ENCODE data around the gene MYH9.
"Not testable (repeated sequence)": the region's sequence is repeated elsewhere in the genome, so short reads cannot be mapped to it uniquely, and the experiment has no call there.

Gene MYH9
- 2,514 to 2,687 reads per million in 2 donors for total RNA-seq

- DNase-seq = peak; percentile 98 to 100 (median 99)
Measured at GRCh38 chr22:36387959-36388726, at the start of gene MYH9. Gene MYH9, minus strand, starts transcription at chr22:36387967. Its CDS starts 38,731 bp downstream, at chr22:36349236.

GRCh38 chr22:36435516-36436415 is 48.0 kb upstream of the MYH9 start:
- DNase-seq = peak; percentile 19 to 88 (median 64)

DNA sequence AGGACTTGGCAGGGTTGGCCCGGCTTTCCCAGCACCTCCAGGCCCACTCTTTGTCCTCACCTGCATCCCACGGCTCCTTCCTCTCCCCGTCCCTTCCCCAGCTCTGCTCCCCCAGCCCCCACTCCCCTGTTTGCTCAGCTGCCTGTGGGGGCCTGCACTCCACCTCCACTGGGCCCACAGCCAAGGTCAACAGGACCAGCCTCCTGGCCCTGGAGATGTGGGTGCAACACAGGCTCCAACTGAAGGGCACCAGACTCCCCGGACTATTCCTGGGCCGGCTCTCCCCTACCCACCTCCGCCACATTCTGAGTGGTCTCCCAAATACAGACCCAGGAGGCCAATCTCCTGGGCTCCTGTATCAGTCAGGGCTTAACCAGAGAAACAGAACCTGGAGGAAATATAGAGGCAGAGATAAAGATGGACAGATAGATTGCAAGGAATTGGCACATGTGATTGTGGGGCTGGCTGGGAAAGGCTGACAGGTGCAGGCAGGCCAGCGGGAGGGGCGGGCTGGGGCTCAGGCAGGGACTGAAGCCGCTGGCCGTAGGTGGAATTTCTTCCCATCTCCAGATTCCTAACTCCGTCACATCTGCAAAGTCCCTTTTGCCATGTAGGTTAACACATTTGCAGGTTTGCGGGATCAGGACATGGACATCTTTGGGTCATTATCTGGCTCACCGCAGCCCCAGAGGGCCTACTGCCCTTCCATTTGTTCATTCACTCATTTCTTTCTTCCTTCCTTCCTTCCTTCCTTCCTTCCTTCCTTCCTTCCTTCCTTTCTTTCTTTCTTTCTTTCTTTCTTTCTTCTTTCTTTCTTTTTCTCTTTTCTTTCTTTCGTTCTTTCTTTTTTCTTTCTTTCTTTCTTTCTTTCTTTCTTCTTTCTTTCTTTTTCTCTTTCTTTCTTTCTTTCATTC is 45.8 kb upstream of the MYH9 start:
- DNase-seq = no peak

- DNase-seq = no peak
Measured at GRCh38 chr22:36432592-36433317, 45.0 kb upstream of the MYH9 start.

DNA sequence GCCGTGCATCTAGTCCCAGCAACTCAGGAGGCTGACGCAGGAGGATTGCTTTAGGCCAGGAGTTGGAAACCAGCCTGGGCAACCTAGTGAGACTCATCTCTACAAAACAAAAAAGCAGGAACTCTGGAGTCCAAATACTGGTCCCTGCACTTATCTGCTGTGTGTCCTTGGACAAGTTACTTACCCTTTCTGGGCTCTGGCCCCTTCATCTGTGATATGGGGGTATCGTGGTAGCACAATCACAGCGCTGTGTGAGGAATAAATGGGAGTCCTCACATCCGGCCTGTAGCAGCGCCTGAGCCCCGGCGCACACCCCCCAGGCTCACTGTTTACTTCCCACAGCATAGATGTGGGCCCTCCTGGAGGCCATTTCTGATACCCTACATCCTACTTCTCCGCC is 44.2 kb upstream of the MYH9 start:
- no peak for DNase-seq

GRCh38 chr22:36430863-36431262 is 43.1 kb upstream of the MYH9 start:
- no peak for DNase-seq

GRCh38 chr22:36427952-36428351 is 40.2 kb upstream of the MYH9 start:
- not testable (repeated sequence) for DNase-seq

DNA sequence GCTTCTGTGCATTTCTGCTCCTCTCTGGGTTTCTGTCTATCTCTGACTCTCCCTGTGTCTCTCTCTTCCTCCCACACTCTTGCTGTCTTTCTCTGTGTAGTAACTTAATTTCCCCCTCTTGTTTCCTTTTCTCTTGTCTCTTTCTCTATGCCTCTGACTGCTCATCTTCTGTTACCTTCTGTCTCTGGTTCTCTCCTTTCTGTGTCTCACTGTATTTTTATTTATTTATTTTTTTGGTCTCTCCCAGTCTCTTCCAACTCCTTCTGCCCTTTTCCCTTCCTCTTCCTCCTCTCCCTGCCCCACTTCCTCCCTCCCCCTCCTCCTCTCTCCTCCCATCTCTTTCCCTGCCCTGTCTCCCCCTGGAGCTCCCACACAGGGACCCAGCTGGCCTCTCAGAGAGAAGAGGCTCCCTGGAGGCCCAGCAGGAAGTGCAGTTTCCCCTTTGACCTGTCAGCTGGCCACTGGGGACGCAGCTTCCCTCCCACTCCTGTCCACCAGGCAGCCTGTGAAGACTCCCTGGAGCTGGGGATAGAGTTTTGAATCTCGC is 38.3 kb upstream of the MYH9 start:
- DNase-seq = no peak

DNA sequence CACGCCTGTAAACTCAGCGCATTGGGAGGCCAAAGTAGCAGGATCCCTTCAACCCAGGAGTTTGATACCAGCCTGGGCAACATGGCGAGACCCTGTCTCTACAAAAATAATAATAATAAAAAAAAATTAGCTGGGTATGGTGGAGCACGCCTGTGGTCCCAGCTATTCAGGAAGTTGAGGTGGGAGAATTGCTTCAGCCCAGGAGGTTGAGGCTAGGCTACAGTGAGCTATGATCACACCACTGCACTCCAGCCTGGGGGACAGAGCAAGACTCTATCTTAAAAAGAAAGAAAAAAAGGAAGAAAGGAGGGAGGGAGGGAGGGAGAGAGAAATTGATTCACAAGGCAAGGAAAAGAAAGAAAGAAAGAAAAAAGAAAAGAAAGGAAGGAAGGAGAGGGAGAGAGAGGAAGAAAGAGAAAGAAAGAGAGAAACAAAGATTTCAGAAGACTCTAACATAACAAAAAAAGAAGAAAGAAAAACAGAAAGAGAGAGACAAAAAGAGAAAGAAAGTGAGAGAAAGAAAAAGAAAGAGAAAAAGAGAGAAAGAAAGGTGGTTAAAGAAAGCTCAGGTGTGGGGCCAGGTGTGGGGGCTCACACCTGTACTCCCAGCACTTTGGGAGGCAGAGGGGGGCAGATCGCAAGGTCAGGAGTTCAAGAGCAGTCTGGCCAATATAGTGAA is 37.3 kb upstream of the MYH9 start:
- no peak for DNase-seq

GRCh38 chr22:36424466-36424865 is 36.7 kb upstream of the MYH9 start:
- DNase-seq = not testable (repeated sequence)

DNA sequence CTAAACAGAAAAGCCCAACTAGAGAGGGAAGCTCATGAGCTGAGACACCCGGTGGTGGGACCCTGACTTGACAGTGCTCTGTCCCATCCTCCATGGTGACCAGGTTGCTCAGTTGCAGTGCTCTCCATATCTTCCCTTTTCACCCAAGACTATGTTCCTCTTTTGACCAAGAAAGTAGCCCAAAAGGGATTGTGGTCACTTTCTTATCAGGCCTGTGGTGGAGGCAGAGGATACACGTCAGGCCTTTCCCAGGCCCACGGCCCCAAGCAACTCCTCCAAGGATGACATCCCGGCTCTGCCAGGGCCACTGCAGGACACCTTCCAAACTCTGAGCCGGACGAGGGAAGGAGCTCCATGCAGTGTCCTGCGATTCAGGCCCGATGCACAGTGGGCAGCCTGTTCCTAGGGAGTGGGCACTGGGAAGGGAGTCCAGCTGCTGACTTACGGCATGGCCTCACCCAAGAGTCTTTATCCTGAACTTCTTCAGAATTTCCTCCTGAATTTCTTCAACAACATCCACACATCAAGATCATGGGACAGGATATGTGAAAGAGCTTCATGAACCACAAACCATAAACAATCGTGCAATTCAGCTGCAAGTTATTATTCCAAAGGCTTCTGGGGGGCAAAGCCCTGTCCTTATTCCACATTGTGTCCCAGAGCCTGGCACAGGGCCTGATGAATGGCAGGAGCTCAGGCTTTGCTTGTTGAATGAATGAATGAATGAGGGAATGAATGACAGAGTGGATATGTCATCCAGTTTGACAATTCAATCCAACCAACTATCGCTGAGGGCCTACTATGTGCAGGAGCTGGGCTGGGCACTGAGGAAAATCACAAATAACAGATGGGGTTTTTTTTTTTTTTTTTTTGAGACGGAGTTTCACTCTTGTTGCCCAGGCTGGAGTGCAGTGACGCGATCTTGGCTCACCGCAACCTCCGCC is 36.0 kb upstream of the MYH9 start:
- DNase-seq = no peak

- no peak for DNase-seq
Measured at GRCh38 chr22:36422287-36423014, 34.7 kb upstream of the MYH9 start.

DNA sequence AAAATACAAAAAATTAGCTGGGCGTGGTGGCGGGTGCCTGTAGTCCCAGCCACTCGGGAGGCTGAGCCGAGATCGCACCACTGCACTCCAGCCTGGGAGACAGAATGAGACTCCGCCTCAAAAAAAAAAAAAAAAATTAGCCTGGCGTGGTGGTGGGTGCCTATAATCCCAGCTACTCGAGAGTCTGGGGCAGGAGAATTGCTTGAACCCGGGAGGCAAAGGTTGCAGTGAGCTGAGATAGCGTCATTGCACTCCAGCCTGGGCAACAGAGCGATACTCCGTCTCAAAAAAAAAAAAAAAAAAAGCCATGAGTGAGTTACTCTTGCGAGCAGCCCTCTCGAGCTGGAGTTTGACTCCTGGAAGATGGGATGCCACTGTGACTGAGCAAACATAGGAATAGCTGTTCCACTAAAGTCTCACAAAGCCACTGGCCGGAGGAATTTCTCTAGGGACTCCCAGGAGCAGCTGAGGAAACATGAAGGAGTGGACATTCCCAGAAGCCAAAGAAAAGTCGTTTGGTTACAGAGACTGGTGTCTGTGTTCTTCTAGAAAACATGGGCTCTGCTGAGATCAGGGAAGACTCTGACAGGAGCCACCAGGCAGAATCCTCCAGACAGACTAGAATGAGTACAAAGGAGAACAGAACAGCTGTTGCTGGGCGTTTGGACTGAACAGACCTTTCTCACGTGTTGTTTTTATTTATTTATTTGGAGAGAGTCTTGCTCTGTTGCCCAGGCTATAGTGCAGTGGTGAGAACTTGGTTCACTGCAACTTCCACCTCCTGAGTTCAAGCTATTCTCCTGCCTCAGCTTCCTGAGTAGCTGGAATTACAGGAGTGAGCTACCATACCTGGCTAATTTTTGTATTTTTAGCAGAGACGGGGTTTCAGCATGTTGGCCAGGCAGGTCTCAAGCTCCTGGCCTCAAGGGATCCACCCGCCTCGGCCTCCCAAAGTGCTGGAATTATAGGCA is 32.4 kb upstream of the MYH9 start:
- DNase-seq = no peak

- DNase-seq = peak in 1 of 5 experiments; percentile 53
Measured at GRCh38 chr22:36419177-36419911, 31.6 kb upstream of the MYH9 start.

- DNase-seq = no peak
Measured at GRCh38 chr22:36417281-36417686, 29.5 kb upstream of the MYH9 start.

DNA sequence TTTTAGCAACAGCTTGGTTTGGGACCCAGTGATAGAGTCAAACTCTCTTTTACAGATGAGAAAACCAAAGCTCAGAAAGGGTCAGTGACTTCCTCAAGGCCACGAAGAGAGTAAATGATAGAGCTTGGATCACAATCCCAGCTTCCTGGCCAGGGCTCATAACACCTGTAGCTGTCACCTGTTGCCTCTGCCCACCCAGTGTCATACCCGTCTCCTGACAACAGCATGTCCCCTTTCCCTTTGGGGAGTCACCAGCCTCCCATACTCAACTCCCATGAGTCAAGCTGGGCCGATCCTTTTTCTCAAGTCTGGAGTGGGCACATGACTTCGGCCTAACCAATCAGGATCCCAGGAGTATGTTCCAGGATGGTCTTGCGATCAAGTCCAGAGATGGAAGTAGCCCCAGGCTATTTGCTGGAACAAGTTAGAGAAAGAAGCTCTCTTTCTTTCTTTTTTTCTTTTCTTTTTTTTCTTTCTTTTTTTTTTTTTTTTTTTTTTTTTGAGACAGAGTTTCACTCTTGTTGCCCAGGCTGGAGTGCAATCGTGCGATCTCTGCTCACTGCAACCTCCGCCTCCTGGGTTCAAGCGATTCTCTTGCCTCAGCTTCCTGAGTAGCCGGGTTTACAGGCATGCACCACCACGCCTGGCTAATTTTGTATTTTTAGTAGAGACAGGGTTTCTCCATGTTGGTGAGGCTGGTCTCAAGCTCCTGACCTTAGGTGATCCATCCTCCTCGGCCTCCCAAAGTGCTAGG is 27.8 kb upstream of the MYH9 start:
- DNase-seq = no peak
